Vagina (tissue), 2 donors: ENCODE measurements around the gene CARD14. TPM values are rescaled to one million over a fixed set of nuclear protein-coding genes. Genes with fewer than 3 reads are reported as not detected.

ENCODE experiments used
- DNase-seq, 2 donors: peaks; one replicate each; pipeline ENCODE4 v3.0.0-alpha.2; 2017; ENCODE audit errors: extremely low spot score in 2 of 2
- H3K27ac ChIP-seq: fragments of 200-600 bp; sonication (generic); one replicate; pipeline ENCODE4 v1.5.1; 2019
- H3K27me3 ChIP-seq: fragments of 200-600 bp; sonication (generic); one replicate; pipeline ENCODE4 v1.5.1; 2019
- H3K36me3 ChIP-seq, 2 donors: fragments of 200-600 bp; sonication (generic); one replicate each; pipeline ENCODE4 v1.5.1; 2017 to 2019
- H3K4me1 ChIP-seq: fragments of 200-600 bp; sonication (generic); one replicate; pipeline ENCODE4 v1.5.1; 2019
- H3K4me3 ChIP-seq, 2 donors: fragments of 200-600 bp; sonication (generic); 1 replicate in 1 of 2; 2 replicates in 1 of 2; pipeline ENCODE4 v1.5.1; 2016 to 2019
- H3K9me3 ChIP-seq: fragments of 200-600 bp; sonication (generic); one replicate; pipeline ENCODE4 v1.5.1; 2019
- CTCF ChIP-seq, 3 experiments: fragments of 450-650 bp in 2 of 3; fragments of 200-600 bp in 1 of 3; sonication (generic) in 1 of 3; IDR thresholded peaks; one replicate each; pipeline ENCODE4 v1.5.1; 2017 to 2019; ENCODE audit warnings: antibody characterized with exemption in 3 of 3, mild to moderate bottlenecking in 2 of 3, moderate library complexity in 2 of 3
- POLR2A ChIP-seq, 2 donors: fragments of 450-650 bp; IDR thresholded peaks; one replicate each; pipeline ENCODE4 v1.6.1; 2017; ENCODE audit warnings: antibody characterized with exemption in 2 of 2, mild to moderate bottlenecking in 2 of 2, moderate library complexity in 2 of 2
- POLR2AphosphoS5 ChIP-seq, 2 donors: sonication (generic); formaldehyde crosslinking; IDR thresholded peaks; one replicate each; pipeline ENCODE4 v1.9.0; 2017; ENCODE audit warnings: antibody characterized with exemption in 2 of 2, mild to moderate bottlenecking in 2 of 2, low read depth in 1 of 2; ENCODE audit not compliant: insufficient read depth in 1 of 2
- intact Hi-C: fragments of 100-400 bp; cut with DNase I; formaldehyde crosslinking; loops from one replicate; pipeline ENCODE4 v1.15.1; 2023
- total RNA-seq: library from RNA; depleted of rRNA; stranded (reverse); fragments of >200 nt; gene quantifications from one replicate; pipeline ENCODE4 v1.2.3, GENCODE V29; 2016

The CARD14 gene
- total RNA-seq, 1 donor from 2014 or later, result 30.0 TPM

GRCh38 chr17:80189611-80190010 lies 19.8 kb downstream of the CARD14 start:
- H3K27ac ChIP-seq, result no peak overlapping the region
- no peak overlapping the region for H3K4me3 ChIP-seq
- H3K27me3 ChIP-seq, result no peaks in the 10 kb centered on the region
- TF ChIP-seq CTCF (IDR thresholded peaks at IDR 0.05), result no peak
- TF ChIP-seq POLR2A (IDR thresholded peaks at IDR 0.05), result no peak
- TF ChIP-seq POLR2AphosphoS5 (IDR thresholded peaks at IDR 0.05; ENCODE audit: insufficient read depth in 1 of 2, low read depth in 1 of 2), result no peak
- DNase-seq, result no peak
- H3K9me3 ChIP-seq, result no peaks in the 10 kb centered on the region
- H3K4me1 ChIP-seq, result peaks cover 28% of the 10 kb centered on the region
- no peaks in the 10 kb centered on the region for H3K36me3 ChIP-seq
- intact Hi-C loops, result no loop called here

GRCh38 chr17:80190716-80191115 lies 20.9 kb downstream of the CARD14 start:
- Histone ChIP-seq H3K27me3 (no peaks in the 10 kb centered on the region), H3K36me3 (no peaks in the 10 kb centered on the region), H3K4me3 (no peak overlapping the region), H3K4me1 (peaks cover 28% of the 10 kb centered on the region), H3K27ac (no peak overlapping the region), H3K9me3 (no peaks in the 10 kb centered on the region)
- TF ChIP-seq POLR2AphosphoS5 (IDR thresholded peaks at IDR 0.05; ENCODE audit: insufficient read depth in 1 of 2, low read depth in 1 of 2) (no peak), POLR2A (IDR thresholded peaks at IDR 0.05) (no peak), CTCF (IDR thresholded peaks at IDR 0.05) (no peak)
- intact Hi-C loops, result no loop called here
- DNase-seq, result no peak

- no peak for DNase-seq
- H3K4me1 ChIP-seq, result peaks cover 28% of the 10 kb centered on the region
- H3K36me3 ChIP-seq, result no peaks in the 10 kb centered on the region
- TF ChIP-seq CTCF (IDR thresholded peaks at IDR 0.05) (no peak), POLR2A (IDR thresholded peaks at IDR 0.05) (no peak), POLR2AphosphoS5 (IDR thresholded peaks at IDR 0.05; ENCODE audit: insufficient read depth in 1 of 2, low read depth in 1 of 2) (no peak)
- no peak overlapping the region for H3K4me3 ChIP-seq
- H3K9me3 ChIP-seq, result no peaks in the 10 kb centered on the region
- intact Hi-C loops, result no loop called here
- H3K27me3 ChIP-seq, result no peaks in the 10 kb centered on the region
- no peak overlapping the region for H3K27ac ChIP-seq
Observed at GRCh38 chr17:80191192-80191591, 21.4 kb downstream of the CARD14 start.

GRCh38 chr17:80191865-80192661 lies 22.2 kb downstream of the CARD14 start:
- Histone ChIP-seq H3K36me3 (no peaks in the 10 kb centered on the region), H3K9me3 (no peaks in the 10 kb centered on the region), H3K27me3 (no peaks in the 10 kb centered on the region), H3K4me1 (peaks cover 25% of the 10 kb centered on the region), H3K4me3 (peak overlapping the region in 1 of 2 donors; percentile 3), H3K27ac (peak overlapping the region; percentile 46)
- TF ChIP-seq POLR2AphosphoS5 (IDR thresholded peaks at IDR 0.05; ENCODE audit: insufficient read depth in 1 of 2, low read depth in 1 of 2) (peak; percentile 46 to 81), CTCF (IDR thresholded peaks at IDR 0.05) (no peak)
- DNase-seq, result no peak
- intact Hi-C loops, result no loop called here

GRCh38 chr17:80195141-80195540 lies 25.3 kb downstream of the CARD14 start:
- intact Hi-C loops, result no loop called here
- peaks cover 14% of the 10 kb centered on the region for H3K4me1 ChIP-seq
- TF ChIP-seq POLR2AphosphoS5 (IDR thresholded peaks at IDR 0.05; ENCODE audit: insufficient read depth in 1 of 2, low read depth in 1 of 2) (no peak), CTCF (IDR thresholded peaks at IDR 0.05) (no peak), POLR2A (IDR thresholded peaks at IDR 0.05) (no peak)
- no peaks in the 10 kb centered on the region for H3K27me3 ChIP-seq
- DNase-seq, result no peak
- H3K36me3 ChIP-seq, result no peaks in the 10 kb centered on the region
- no peak overlapping the region for H3K4me3 ChIP-seq
- H3K9me3 ChIP-seq, result no peaks in the 10 kb centered on the region
- no peak overlapping the region for H3K27ac ChIP-seq
